ENCODE data around the gene SDK1.
"Not testable (repeated sequence)": the region's sequence is repeated elsewhere in the genome, so short reads cannot be mapped to it uniquely, and the experiment has no call there.

Gene SDK1

GRCh38 chr7:3710531-3710930 is 409.5 kb downstream of the SDK1 start:
- no peak overlapping the region for H3K4me3 ChIP-seq (ENCODE audit: low read depth, low read length)

GRCh38 chr7:3712841-3713240 is 411.8 kb downstream of the SDK1 start:
- no peak overlapping the region for H3K4me3 ChIP-seq (ENCODE audit: low read depth, low read length)

- H3K4me3 ChIP-seq (ENCODE audit: low read depth, low read length), result no peak overlapping the region
These were observed 420.4 kb downstream of the SDK1 start for GRCh38 chr7:3721422-3721821.

DNA sequence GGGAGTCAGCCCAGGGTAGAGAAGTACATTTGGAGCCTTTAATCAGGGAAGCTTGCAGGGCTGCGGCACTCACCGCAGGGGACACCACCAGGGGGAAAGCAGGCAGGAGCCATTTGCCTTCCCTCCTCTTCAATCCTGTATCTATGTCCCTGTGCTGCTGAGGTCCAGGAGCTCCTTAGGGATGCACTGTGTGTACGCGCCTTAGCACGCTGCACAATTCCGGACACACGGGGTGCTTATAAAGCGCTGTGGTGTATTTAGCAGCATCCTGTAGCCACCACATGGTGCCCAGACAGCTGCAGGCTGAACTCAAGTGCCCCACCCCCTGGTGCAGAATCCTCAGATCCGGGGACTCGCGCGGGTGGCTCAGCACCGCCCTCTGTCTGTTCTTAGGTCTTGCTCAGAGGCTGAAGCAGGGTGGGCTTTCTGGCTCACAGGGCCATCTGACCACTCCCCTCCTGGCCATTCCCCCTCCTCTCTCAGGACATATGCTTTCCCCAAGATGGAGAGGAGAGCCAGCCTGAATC is 421.4 kb downstream of the SDK1 start:
- no peak overlapping the region for H3K4me3 ChIP-seq (ENCODE audit: low read depth, low read length)

DNA sequence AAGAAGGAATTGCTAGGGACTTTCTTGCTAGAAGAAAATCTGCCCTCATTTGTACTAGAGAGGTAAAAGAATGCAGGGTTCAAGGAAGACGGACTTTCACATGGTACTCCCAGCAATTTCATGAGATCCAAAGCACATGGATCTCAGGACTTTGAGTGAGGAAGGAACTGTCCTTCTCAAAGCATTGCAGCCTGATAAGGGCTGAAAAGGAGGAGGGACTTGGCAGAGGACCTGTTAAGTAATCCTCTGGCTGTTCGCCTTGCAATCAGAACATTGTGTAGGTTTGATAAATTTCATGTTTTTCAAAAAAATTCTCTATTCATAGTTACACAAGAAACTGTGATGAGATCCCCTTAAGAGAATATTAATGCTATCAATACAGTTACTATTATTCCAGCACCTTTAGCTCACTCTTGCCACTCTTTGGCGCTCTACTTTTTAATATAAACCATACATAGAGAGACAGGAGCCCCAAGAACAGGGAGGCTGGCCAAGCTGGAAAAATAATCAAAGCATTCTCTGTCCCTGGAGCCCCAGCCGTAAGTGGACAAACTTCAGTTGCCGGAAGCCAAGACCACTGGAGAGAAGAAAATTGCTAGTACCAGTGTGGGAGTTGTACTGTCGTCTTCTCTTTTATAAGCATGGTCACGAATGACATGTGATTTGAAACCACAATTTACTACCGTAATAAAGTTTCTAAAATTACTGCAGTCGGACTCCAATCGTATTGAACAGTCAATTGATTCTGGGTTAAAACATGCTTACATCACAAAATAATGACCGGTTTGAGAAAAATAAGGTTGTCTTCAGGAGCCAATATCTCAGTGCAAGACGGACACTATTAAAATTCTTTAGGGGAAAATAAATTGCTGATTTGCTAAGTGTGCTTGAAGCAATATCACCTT is 424.4 kb downstream of the SDK1 start:
- no peak overlapping the region for H3K4me3 ChIP-seq (ENCODE audit: low read depth, low read length)

DNA sequence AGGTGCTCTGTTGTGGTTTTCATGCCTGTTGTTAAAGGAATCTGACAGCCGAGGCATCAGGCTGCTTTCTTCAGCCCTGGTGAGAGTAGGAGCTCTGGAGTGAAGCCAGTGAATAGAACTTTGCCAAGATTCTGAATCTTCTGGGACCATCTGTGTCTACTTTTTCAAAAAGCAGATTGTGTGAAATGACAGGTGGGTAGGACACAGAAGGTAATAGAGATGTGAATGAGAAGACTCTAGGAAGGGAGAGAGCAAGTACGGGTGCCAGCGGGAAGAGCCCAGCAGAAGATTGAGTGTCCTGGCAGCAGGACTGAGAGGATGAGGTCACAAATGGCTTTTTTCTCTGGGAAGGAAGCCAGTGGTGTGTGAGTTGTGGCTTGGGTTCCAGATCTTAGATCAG is 429.2 kb downstream of the SDK1 start:
- H3K4me3 ChIP-seq (ENCODE audit: low read depth, low read length), result no peak overlapping the region

DNA sequence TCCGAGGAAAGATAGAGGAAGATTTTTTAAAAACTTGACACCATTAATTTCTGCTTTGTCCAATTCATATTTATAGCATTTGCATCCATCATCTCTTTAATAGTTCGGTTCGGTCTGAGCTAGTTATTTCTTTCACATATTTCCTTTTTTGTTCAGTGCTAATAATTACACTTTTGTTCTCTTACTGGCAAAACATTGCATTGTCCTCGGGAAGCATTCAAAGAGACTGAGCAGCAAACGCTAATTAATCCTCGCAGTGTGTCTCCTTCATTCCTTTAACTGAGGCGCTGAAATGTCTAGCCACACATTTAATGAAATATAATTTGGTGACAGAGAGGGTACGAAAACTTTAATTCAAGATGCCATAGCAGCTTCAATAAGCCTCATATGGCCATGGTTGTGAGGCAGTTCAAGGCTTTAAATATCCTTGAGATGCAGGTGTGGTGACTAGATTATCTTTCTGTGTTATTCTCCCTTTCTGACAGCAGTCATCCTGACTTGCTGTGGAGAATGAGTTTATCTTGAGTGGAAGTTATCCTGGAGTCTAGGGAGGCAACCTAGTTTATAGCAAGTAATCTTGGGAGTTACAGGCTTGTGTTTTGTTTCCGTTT is 431.4 kb downstream of the SDK1 start:
- no peak overlapping the region for H3K4me3 ChIP-seq (ENCODE audit: low read depth, low read length)

- no peak overlapping the region for H3K4me3 ChIP-seq (ENCODE audit: low read depth, low read length)
These were observed 432.6 kb downstream of the SDK1 start for GRCh38 chr7:3733541-3734140.

DNA sequence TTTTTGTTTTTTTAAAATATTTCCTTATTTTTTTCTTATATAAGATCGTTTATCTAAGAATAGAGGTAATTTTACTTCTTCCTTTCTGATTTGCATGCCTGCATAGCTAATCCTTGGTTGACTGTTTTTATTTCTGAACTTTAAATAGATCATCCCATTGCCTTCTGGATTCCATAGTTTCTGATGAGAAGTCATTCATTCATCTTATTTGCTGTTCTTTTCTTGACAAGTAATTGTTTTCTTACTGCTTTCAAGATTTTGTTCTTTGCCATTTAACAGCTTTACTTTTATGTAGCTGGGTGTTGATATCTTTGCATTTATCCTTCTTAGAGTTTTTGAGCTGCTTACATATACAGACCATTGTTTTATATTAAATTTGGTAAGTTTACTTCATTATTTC is 437.9 kb downstream of the SDK1 start:
- H3K4me3 ChIP-seq (ENCODE audit: low read depth, low read length), result no peak overlapping the region

GRCh38 chr7:3739983-3740382 is 438.9 kb downstream of the SDK1 start:
- no peak overlapping the region for H3K4me3 ChIP-seq (ENCODE audit: low read depth, low read length)

GRCh38 chr7:3747467-3747866 is 446.4 kb downstream of the SDK1 start:
- H3K4me3 ChIP-seq (ENCODE audit: low read depth, low read length), result no peak overlapping the region

- H3K4me3 ChIP-seq (ENCODE audit: low read depth, low read length), result no peak overlapping the region
These were observed 447.3 kb downstream of the SDK1 start for GRCh38 chr7:3748389-3748788.

DNA sequence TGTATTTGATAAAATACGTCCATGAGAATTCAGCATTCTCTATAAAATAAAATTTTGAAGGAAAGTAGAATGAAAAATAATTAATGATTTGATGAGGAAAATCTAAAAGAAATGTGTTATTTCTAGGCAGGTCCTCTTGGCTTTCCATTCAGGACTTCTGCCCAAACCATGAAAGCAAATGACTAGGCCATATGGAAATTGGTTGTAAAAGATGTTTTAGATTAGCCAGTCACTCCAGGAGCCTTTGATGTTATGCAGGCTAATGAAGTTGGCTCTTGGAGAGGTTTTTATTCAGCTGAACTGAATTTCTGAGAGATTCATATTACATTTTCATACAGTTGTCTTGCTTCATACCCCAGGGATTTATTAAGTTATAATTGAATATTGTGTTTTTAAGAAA is 452.8 kb downstream of the SDK1 start:
- H3K4me3 ChIP-seq (ENCODE audit: low read depth, low read length), result no peak overlapping the region

GRCh38 chr7:3754493-3755341 is 453.7 kb downstream of the SDK1 start:
- H3K4me3 ChIP-seq (ENCODE audit: low read depth, low read length), result no peak overlapping the region

GRCh38 chr7:3755778-3756453 is 454.9 kb downstream of the SDK1 start:
- not testable (repeated sequence) for H3K4me3 ChIP-seq (ENCODE audit: low read depth, low read length)

GRCh38 chr7:3757059-3757458 is 456.0 kb downstream of the SDK1 start:
- H3K4me3 ChIP-seq (ENCODE audit: low read depth, low read length), result no peak overlapping the region

DNA sequence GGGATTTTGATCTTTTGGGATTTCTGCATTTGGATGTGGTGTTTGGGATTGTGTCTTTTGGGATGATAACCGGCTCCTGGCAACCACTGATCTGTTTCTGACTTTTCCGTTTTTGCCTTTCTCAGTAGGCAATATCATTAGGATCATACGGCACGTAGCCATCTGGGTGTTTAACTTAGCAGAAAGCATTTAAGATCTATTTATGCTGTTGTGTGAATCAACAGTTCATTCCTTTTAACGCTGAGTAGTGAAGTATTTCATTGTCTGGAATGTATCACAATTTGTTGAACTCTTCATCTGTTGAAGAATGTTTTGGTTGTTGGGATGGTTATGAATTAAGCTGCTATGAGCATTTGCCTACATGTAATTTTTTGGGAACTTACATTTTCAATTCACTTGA is 459.6 kb downstream of the SDK1 start:
- no peak overlapping the region for H3K4me3 ChIP-seq (ENCODE audit: low read depth, low read length)

DNA sequence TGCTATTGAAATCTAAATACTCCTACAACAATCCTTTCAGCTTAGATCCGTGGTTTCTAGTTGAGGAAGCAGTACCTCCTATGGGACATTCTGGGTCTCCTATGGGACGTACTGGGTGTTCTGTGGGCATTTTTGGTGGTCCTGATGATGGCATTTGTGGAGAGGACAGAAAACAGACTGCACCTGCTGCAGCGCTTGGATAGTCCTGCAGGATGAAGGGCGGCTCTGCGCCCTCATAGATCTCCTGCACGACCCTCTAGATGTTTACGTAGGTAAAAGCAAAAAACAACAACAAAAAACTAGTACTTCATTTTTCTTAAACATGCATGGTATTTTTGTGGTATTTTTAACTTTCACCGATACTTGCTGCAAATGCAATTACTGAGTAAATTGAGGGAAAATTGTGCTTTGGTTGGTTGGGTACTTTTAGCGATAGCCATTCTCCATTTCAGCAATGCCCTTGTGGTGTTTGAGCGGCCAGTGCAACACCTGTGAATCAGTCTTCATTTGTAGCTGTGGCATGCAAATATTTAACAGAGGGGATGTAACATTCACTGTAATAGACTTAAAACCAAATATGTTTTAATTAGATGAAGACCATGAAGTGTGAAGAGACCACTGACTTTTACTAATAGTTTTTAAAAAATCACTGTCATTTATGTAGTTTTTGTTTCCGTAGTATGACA is 461.2 kb downstream of the SDK1 start:
- H3K4me3 ChIP-seq (ENCODE audit: low read depth, low read length), result no peak overlapping the region

DNA sequence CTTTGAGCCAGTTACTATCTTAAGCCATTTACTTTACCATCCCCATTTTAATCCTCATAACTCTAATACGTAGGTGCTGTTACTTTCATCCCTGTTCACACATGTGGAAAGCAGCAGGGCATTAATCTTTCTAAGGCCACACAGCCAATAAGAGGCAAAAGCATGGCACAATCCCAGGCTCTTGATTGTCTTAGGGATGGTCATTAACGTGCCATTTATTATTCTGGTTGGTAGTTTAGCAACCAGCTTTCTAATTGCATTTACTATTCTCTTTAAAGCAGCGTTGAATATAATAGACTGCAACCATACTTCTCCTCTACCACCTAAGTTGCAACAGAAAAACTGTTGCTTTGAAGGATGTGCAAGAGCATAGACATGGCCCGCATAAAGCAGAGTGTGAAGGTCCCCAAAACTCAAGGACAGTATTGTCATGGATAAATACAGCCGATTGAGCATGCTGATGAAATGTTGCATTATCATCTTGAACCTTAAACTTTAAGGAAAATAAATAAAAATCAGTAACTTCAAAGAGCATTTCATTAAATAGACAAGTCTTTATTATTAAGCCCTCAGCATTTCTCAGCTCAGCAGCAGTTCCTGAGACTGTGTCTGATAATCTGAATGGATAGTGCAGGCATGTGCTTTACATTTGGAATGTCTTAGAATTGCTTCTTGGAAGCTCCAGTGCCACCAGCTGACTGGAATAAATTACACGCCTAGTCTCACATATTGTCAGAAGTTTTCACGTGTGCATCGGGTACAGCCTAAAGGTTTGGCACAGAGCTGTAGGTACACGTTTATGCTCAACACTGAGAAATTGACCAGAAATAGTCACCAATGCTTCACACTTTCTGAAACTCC is 467.1 kb downstream of the SDK1 start:
- no peak overlapping the region for H3K4me3 ChIP-seq (ENCODE audit: low read depth, low read length)

All from iPS-11a (cell line).